ENCODE measurements around the gene JARID2.
A peak's percentile ranks its signal among the peaks of the same experiment; 100 is the strongest.

The JARID2 gene

GRCh38 chr6:15362274-15363160 is 116.6 kb downstream of the JARID2 start:
- H3K36me3 Mint-ChIP-seq (ENCODE audit: low read depth): peaks cover 19% of the 10 kb centered on the region
- H3K27me3 Mint-ChIP-seq: no peaks in the 10 kb centered on the region
- H3K4me1 Mint-ChIP-seq (ENCODE audit: low read depth): peaks cover 24% of the 10 kb centered on the region
- no peak overlapping the region for H3K27ac Mint-ChIP-seq
- H3K4me3 Mint-ChIP-seq: no peak overlapping the region
- no peaks in the 10 kb centered on the region for H3K9me3 Mint-ChIP-seq

GRCh38 chr6:15363164-15363522 is 117.3 kb downstream of the JARID2 start:
- no peak overlapping the region for H3K27ac Mint-ChIP-seq
- no peaks in the 10 kb centered on the region for H3K27me3 Mint-ChIP-seq
- H3K9me3 Mint-ChIP-seq: no peaks in the 10 kb centered on the region
- no peak overlapping the region for H3K4me3 Mint-ChIP-seq
- H3K36me3 Mint-ChIP-seq (ENCODE audit: low read depth): peaks cover 18% of the 10 kb centered on the region
- H3K4me1 Mint-ChIP-seq (ENCODE audit: low read depth): peaks cover 17% of the 10 kb centered on the region

DNA sequence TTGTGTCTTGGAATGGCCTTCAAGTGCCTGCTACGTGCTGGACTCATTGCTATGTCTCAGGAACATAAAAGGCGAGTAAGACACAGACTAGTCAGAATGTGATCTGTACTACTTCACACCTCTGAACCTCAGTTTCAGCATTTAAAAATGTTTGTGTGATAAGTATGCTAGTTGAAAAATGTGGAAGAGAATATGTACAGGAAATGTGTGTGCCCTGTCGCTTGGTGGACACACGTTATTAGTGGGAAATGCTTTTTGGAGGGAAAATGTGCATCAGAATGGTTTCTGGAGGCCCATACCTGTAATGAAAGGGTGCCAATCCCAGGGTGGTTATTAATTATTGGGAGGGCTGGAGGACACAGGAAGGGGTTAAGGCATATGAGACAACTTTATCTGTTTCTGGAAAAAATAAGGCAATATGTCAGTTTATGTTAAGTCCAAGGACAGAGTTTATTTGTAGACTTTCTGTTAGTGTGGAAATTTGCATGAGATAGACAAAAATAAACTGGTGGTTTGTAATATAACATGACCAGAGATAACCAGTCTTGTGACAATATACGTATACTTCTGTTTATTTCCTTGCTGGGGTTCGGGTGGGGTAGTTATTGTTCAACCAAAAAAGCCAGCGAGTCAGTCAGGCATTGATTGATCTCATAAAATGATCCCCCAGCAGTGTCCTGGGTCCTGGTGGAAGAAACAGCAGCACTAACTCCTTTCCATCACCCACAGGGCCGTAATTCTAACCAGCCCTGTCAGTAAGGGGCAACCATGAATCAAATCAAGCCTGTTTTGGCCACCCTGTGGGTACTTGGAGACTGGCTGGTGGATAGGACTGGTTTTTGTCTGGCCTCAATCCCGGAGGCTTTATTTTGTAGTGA is 117.9 kb downstream of the JARID2 start:
- H3K9me3 Mint-ChIP-seq: no peaks in the 10 kb centered on the region
- no peak overlapping the region for H3K4me3 Mint-ChIP-seq
- H3K27ac Mint-ChIP-seq: no peak overlapping the region
- no peaks in the 10 kb centered on the region for H3K27me3 Mint-ChIP-seq
- peaks cover 22% of the 10 kb centered on the region for H3K36me3 Mint-ChIP-seq (ENCODE audit: low read depth)
- H3K4me1 Mint-ChIP-seq (ENCODE audit: low read depth): peaks cover 11% of the 10 kb centered on the region

- H3K27me3 Mint-ChIP-seq: no peaks in the 10 kb centered on the region
- peaks cover 24% of the 10 kb centered on the region for H3K36me3 Mint-ChIP-seq (ENCODE audit: low read depth)
- no peaks in the 10 kb centered on the region for H3K9me3 Mint-ChIP-seq
- peaks cover 6% of the 10 kb centered on the region for H3K4me1 Mint-ChIP-seq (ENCODE audit: low read depth)
- no peak overlapping the region for H3K27ac Mint-ChIP-seq
- peak overlapping the region; percentile 59 for H3K4me3 Mint-ChIP-seq
Measured at GRCh38 chr6:15364401-15365037, 118.7 kb downstream of the JARID2 start.

- peaks cover 29% of the 10 kb centered on the region for H3K36me3 Mint-ChIP-seq (ENCODE audit: low read depth)
- H3K4me3 Mint-ChIP-seq: peak overlapping the region; percentile 59
- H3K27me3 Mint-ChIP-seq: no peaks in the 10 kb centered on the region
- H3K4me1 Mint-ChIP-seq (ENCODE audit: low read depth): peaks cover 8% of the 10 kb centered on the region
- peak overlapping the region; percentile 46 for H3K27ac Mint-ChIP-seq
- no peaks in the 10 kb centered on the region for H3K9me3 Mint-ChIP-seq
Measured at GRCh38 chr6:15365273-15365687, 119.4 kb downstream of the JARID2 start.

GRCh38 chr6:15366003-15366535 is 120.2 kb downstream of the JARID2 start:
- no peaks in the 10 kb centered on the region for H3K27me3 Mint-ChIP-seq
- H3K9me3 Mint-ChIP-seq: no peaks in the 10 kb centered on the region
- H3K4me3 Mint-ChIP-seq: no peak overlapping the region
- H3K36me3 Mint-ChIP-seq (ENCODE audit: low read depth): peaks cover 31% of the 10 kb centered on the region
- H3K27ac Mint-ChIP-seq: no peak overlapping the region
- peaks cover 15% of the 10 kb centered on the region for H3K4me1 Mint-ChIP-seq (ENCODE audit: low read depth)

DNA sequence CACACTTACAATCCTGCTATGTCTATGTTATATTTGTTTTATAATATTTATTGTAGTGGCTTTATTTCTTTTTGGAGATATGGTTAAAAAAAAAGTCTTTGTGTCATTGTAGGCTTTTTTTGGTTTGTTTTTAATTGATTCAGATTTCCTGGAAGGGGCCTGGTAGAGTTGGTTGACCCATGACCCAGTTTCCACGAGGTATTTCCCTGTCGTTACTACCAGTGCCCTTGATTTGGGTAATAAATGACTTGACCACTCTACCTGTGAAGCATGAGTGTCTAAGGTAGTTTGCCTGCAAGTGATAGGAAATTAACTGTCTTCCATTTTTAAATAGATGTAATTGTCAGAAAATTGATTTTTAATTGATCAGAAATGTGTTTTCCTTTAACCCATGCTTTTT is 121.0 kb downstream of the JARID2 start:
- H3K27me3 Mint-ChIP-seq: no peaks in the 10 kb centered on the region
- no peak overlapping the region for H3K4me3 Mint-ChIP-seq
- no peak overlapping the region for H3K27ac Mint-ChIP-seq
- no peaks in the 10 kb centered on the region for H3K9me3 Mint-ChIP-seq
- peaks cover 37% of the 10 kb centered on the region for H3K36me3 Mint-ChIP-seq (ENCODE audit: low read depth)
- peaks cover 23% of the 10 kb centered on the region for H3K4me1 Mint-ChIP-seq (ENCODE audit: low read depth)

DNA sequence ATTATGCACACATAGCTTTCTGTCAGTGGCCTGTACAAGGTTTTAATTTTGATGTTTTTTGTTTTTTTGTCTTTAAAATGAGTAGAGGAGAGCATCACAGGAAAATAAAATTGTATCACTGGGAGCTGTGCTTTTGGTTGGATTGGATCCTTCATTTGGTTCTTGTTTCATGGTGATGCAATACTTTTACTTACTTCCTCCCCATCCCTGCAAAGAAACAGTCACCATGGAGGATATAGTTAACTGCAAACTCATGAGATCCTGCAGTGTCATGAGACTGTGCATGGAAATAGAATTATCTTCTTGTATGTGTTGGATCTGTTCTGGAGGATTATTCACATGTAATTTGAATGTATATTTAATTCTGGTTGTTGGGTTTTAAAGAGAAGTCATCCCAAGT is 122.3 kb downstream of the JARID2 start:
- H3K27ac Mint-ChIP-seq: peak overlapping the region; percentile 28
- no peaks in the 10 kb centered on the region for H3K9me3 Mint-ChIP-seq
- peaks cover 37% of the 10 kb centered on the region for H3K36me3 Mint-ChIP-seq (ENCODE audit: low read depth)
- H3K4me3 Mint-ChIP-seq: no peak overlapping the region
- H3K4me1 Mint-ChIP-seq (ENCODE audit: low read depth): peaks cover 25% of the 10 kb centered on the region
- no peaks in the 10 kb centered on the region for H3K27me3 Mint-ChIP-seq

- Mint-ChIP-seq H3K36me3 (ENCODE audit: low read depth) (peaks cover 37% of the 10 kb centered on the region), H3K27ac (no peak overlapping the region), H3K4me1 (ENCODE audit: low read depth) (peaks cover 25% of the 10 kb centered on the region), H3K9me3 (no peaks in the 10 kb centered on the region), H3K27me3 (no peaks in the 10 kb centered on the region), H3K4me3 (no peak overlapping the region)
Measured at GRCh38 chr6:15368873-15369272, 123.0 kb downstream of the JARID2 start.

DNA sequence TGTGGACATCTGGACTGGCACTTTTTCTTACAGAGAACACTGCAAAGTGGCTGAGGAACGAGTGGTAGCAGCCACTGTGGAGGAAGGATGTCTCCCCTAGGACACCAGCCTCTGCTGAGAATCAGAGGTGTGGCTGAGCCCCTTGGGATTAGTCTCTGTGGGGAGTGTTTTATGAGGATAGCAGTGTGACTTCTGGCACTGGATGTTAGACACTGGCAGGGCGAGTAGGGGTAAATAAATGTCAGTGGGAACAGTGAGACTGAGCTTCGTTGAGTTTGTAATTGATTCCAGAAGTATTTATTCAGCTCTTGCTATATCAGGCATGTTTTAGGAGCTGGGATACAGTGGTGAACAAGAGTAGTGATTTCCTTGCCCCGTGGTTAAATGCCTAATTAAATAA is 124.0 kb downstream of the JARID2 start:
- peaks cover 25% of the 10 kb centered on the region for H3K4me1 Mint-ChIP-seq (ENCODE audit: low read depth)
- H3K9me3 Mint-ChIP-seq: no peaks in the 10 kb centered on the region
- no peaks in the 10 kb centered on the region for H3K27me3 Mint-ChIP-seq
- no peak overlapping the region for H3K27ac Mint-ChIP-seq
- H3K36me3 Mint-ChIP-seq (ENCODE audit: low read depth): peaks cover 37% of the 10 kb centered on the region
- H3K4me3 Mint-ChIP-seq: no peak overlapping the region

DNA sequence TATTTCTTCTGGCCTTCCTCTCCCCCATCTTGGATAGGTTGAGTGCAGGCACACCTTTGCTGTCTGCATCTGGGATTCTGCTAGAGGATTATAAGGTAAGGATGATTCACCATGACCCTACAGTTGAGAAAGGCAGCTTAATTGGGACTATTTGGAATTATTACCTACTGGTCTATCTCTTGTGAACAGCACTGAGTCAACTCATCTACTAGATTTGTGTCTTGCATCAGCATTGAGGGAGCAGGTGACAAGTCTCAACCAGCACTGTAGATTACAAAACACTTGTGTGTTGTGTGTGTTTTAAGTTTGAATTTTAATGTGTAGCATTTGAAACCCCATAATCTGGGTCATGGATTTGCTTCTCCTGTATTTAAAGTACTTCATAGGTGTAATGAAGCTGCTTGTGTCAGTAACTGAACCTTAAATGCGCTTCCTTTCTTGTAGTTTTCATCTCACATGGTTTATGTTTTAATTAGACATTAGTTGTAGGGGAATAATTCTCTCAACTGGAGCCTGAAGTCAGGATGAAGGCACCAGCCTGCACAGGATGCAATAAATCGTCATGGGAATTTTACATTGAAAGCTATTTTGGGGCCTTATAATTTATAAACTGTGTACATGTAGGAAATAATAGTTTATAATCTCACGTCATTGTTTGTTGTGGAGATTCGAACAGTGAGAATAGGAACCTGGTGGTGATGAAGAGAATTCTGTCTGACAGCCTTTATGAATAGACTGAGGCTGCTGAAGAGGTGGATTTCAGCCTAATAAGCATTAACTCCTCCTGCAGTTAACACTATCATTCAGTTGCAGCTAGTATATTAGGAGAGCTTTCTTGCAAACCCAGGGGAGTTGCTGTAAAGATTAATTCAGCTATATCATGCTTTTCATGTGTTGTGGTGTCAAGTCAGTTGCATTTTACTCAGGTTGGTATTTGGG is 125.1 kb downstream of the JARID2 start:
- H3K4me3 Mint-ChIP-seq: no peak overlapping the region
- H3K27me3 Mint-ChIP-seq: no peaks in the 10 kb centered on the region
- H3K9me3 Mint-ChIP-seq: no peaks in the 10 kb centered on the region
- peaks cover 32% of the 10 kb centered on the region for H3K4me1 Mint-ChIP-seq (ENCODE audit: low read depth)
- peak overlapping the region; percentile 32 for H3K27ac Mint-ChIP-seq
- peaks cover 39% of the 10 kb centered on the region for H3K36me3 Mint-ChIP-seq (ENCODE audit: low read depth)

- Mint-ChIP-seq H3K4me1 (ENCODE audit: low read depth) (peaks cover 44% of the 10 kb centered on the region), H3K27me3 (no peaks in the 10 kb centered on the region), H3K36me3 (ENCODE audit: low read depth) (peaks cover 44% of the 10 kb centered on the region), H3K4me3 (no peak overlapping the region), H3K27ac (no peak overlapping the region), H3K9me3 (peaks cover 4% of the 10 kb centered on the region)
Measured at GRCh38 chr6:15372932-15373331, 127.1 kb downstream of the JARID2 start.

DNA sequence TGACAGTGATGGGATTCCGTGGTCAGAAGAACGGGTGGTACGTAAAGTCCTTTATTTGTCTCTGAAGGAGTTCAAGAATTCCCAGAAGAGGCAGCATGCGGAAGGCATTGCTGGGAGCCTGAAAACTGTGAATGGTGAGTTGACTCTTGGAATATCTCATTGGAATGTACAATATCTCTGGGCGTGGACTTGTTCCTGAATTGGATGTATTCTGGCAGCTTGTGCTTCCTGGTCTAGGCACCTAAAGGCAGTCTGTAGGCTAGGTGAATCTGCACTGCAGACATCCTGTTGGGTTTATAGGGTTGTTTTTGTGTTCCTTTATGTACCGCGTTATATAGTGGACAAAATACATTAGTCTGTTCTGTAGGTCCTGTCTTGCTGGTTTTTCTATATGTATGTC is 128.2 kb downstream of the JARID2 start:
- H3K4me3 Mint-ChIP-seq: no peak overlapping the region
- peaks cover 4% of the 10 kb centered on the region for H3K9me3 Mint-ChIP-seq
- H3K36me3 Mint-ChIP-seq (ENCODE audit: low read depth): peaks cover 33% of the 10 kb centered on the region
- H3K27me3 Mint-ChIP-seq: no peaks in the 10 kb centered on the region
- peaks cover 54% of the 10 kb centered on the region for H3K4me1 Mint-ChIP-seq (ENCODE audit: low read depth)
- no peak overlapping the region for H3K27ac Mint-ChIP-seq

GRCh38 chr6:15375018-15375417 is 129.1 kb downstream of the JARID2 start:
- Mint-ChIP-seq H3K4me3 (no peak overlapping the region), H3K36me3 (ENCODE audit: low read depth) (peaks cover 33% of the 10 kb centered on the region), H3K27me3 (no peaks in the 10 kb centered on the region), H3K27ac (no peak overlapping the region), H3K9me3 (peaks cover 4% of the 10 kb centered on the region), H3K4me1 (ENCODE audit: low read depth) (peaks cover 54% of the 10 kb centered on the region)
